HG03064 (cell line): ENCODE results near the gene OBP2A.
"Not testable (repeated sequence)": the region's sequence is repeated elsewhere in the genome, so short reads cannot be mapped to it uniquely, and the experiment has no call there.

Experiments used
- ATAC-seq: cut with Tn5 transposase; IDR thresholded peaks from one replicate; pipeline ENCODE4 v1.9.1; 2021; ENCODE audit warnings: low read depth; ENCODE audit not compliant: unreplicated experiment

The OBP2A gene

GRCh38 chr9:135545646-135546176, at the start of gene OBP2A:
Gene OBP2A, plus strand, starts transcription at chr9:135546126. Its CDS starts 55 bp downstream, at chr9:135546181.
- not testable (repeated sequence) for ATAC-seq

GRCh38 chr9:135498381-135499126, 47.4 kb upstream of the OBP2A start:
- no peak for ATAC-seq

GRCh38 chr9:135499326-135500070, 46.4 kb upstream of the OBP2A start:
- no peak for ATAC-seq

- ATAC-seq = no peak
Measured at GRCh38 chr9:135500071-135500524, 45.8 kb upstream of the OBP2A start.

GRCh38 chr9:135500525-135501260, 45.2 kb upstream of the OBP2A start, which contains the start of gene MRPS2:
Gene MRPS2, plus strand, starts transcription at chr9:135500682. Its CDS starts 29 bp downstream, at chr9:135500711.
- ATAC-seq = peak; percentile 76

- no peak for ATAC-seq
Measured at GRCh38 chr9:135501261-135502167, 44.4 kb upstream of the OBP2A start.

- ATAC-seq = no peak
Measured at GRCh38 chr9:135502168-135502872, 43.6 kb upstream of the OBP2A start.

- ATAC-seq = no peak
Measured at GRCh38 chr9:135502873-135503321, 43.0 kb upstream of the OBP2A start.

- ATAC-seq = no peak
Measured at GRCh38 chr9:135503371-135504261, 42.3 kb upstream of the OBP2A start.

- ATAC-seq = no peak
Measured at GRCh38 chr9:135504262-135505243, 41.4 kb upstream of the OBP2A start.

- ATAC-seq = no peak
Measured at GRCh38 chr9:135505406-135506187, 40.3 kb upstream of the OBP2A start.

GRCh38 chr9:135506327-135507103, 39.4 kb upstream of the OBP2A start:
- ATAC-seq = no peak

GRCh38 chr9:135507104-135508035, 38.6 kb upstream of the OBP2A start:
- no peak for ATAC-seq

GRCh38 chr9:135508211-135508820, 37.6 kb upstream of the OBP2A start:
- ATAC-seq = no peak
